K562 (cell line): ENCODE results near the gene NDUFV2. TPM values are rescaled to one million over a fixed set of nuclear protein-coding genes. Genes with fewer than 3 reads are reported as not detected.

Experiments
- ATAC-seq: fragments of 200-7000 bp; cut with Tn5 transposase; 3 replicates; pipeline ENCODE4 v1.9.1; 2020; ENCODE audit warnings: moderate library complexity
- BruUV-seq: library from RNA; stranded (reverse); fragments of 400-500 nt; replicated peaks from 2 replicates; lab custom pipeline; 2021; lab: Mats Ljungman, UMichigan
- CTCF ChIA-PET: fragments of 300-600 bp; formaldehyde crosslinking; extraction: SDS; loops from one replicate; lab custom pipeline; 2021; ENCODE audit warnings: low intra/inter-chr PET ratio; lab: Yijun Ruan, JAX
- POLR2A ChIA-PET: fragments of 300-600, 350-650 bp; sonication (Branson Sonifier 250); formaldehyde crosslinking; extraction: SDS; loops from one replicate; lab custom pipeline; 2021; ENCODE audit warnings: antibody characterized with exemption, inconsistent platforms; lab: Yijun Ruan, JAX
- DNase-seq, 4 experiments: peaks; one replicate each; pipeline versions ENCODE4 v3.0.0 to v3.0.0-alpha.2; 2011 to 2018; ENCODE audit warnings: low spot score in 3 of 4, mixed read lengths in 3 of 4; ENCODE audit errors: extremely low read depth in 1 of 4
- FAIRE-seq: peaks from 2 replicates; lab custom pipeline; 2011; peaks lifted over from hg19 to GRCh38; lab: Jason Lieb, UNC
- H2AFZ ChIP-seq: 2 replicates; pipeline ENCODE4 v1.6.0; 2011; ENCODE audit warnings: low read depth, low read length, control low read depth, inconsistent platforms
- H3K27ac ChIP-seq: fragments of 200-600 bp; 3 replicates; pipeline ENCODE4 v1.8.0; 2011; ENCODE audit warnings: low read depth, mild to moderate bottlenecking, control low read depth, inconsistent platforms, low read length, moderate library complexity, mixed read lengths; ENCODE audit errors: extremely low read depth
- H3K27me3 ChIP-seq, 2 experiments: fragments of 300-600 bp in 1 of 2; 2 replicates in 1 of 2; 3 replicates in 1 of 2; pipeline versions ENCODE4 v1.6.0 to v1.8.0; 2011; ENCODE audit warnings: inconsistent platforms in 2 of 2, low read length in 2 of 2, mild to moderate bottlenecking in 1 of 2, mixed read lengths in 1 of 2, moderate library complexity in 1 of 2; ENCODE audit not compliant: control insufficient read depth in 2 of 2, insufficient read depth in 2 of 2
- H3K36me3 ChIP-seq: fragments of 300-600 bp; 3 replicates; pipeline ENCODE4 v1.8.0; 2011; ENCODE audit warnings: mild to moderate bottlenecking, low read length, inconsistent platforms; ENCODE audit not compliant: control insufficient read depth, insufficient read depth
- H3K4me1 ChIP-seq, 2 experiments: fragments of 200-600 bp in 1 of 2; replicated peaks in 1 of 2; 2 replicates in 1 of 2; 3 replicates in 1 of 2; pipeline versions ENCODE4 v1.5.1 to v1.8.0; 2011; ENCODE audit warnings: inconsistent platforms in 2 of 2, low read length in 2 of 2, mild to moderate bottlenecking in 1 of 2, mixed read lengths in 1 of 2, moderate library complexity in 1 of 2; ENCODE audit not compliant: control insufficient read depth in 2 of 2, insufficient read depth in 2 of 2
- H3K4me2 ChIP-seq: 2 replicates; pipeline ENCODE4 v1.6.1; 2011; ENCODE audit warnings: low read length, control low read depth, inconsistent platforms, mixed read lengths; ENCODE audit not compliant: insufficient read depth
- H3K4me3 ChIP-seq: fragments of 200-600 bp; sonication (generic), shearing (Covaris generic); 2 replicates; pipeline ENCODE4 v1.5.1; 2016; ENCODE audit warnings: control low read depth, inconsistent platforms
- H3K79me2 ChIP-seq: fragments of 200-600 bp; 3 replicates; pipeline ENCODE4 v1.8.0; 2011; ENCODE audit warnings: low read length, inconsistent platforms; ENCODE audit not compliant: control insufficient read depth, insufficient read depth
- H3K9ac ChIP-seq, 2 experiments: 2 replicates each; pipeline versions ENCODE4 v1.6.0 to v1.6.1; 2011; ENCODE audit warnings: low read depth in 2 of 2, low read length in 2 of 2, control low read depth in 1 of 2, inconsistent platforms in 1 of 2, mild to moderate bottlenecking in 1 of 2, mixed read lengths in 1 of 2; ENCODE audit not compliant: insufficient read depth in 1 of 2
- H3K9me1 ChIP-seq: one replicate; pipeline ENCODE4 v1.6.0; 2011; ENCODE audit warnings: inconsistent platforms, mild to moderate bottlenecking, low read length, moderate library complexity; ENCODE audit not compliant: control insufficient read depth, insufficient read depth
- H3K9me3 ChIP-seq: replicated peaks from 2 replicates; pipeline ENCODE4 v1.5.1; 2011; ENCODE audit warnings: low read depth, low read length, inconsistent platforms; ENCODE audit not compliant: control insufficient read depth, insufficient read depth
- H4K20me1 ChIP-seq: replicated peaks from 2 replicates; pipeline ENCODE4 v1.6.1; 2011; ENCODE audit warnings: low read length, inconsistent platforms, mixed read lengths; ENCODE audit not compliant: control insufficient read depth, insufficient read depth
- ARID1B ChIP-seq: fragments of 450-650 bp; IDR thresholded peaks from 2 replicates; pipeline ENCODE4 v1.6.1; 2016; ENCODE audit warnings: antibody characterized with exemption, mild to moderate bottlenecking, inconsistent platforms
- HSF4 ChIP-seq: fragments of 250-450 bp; sonication (Bioruptor Pico); IDR thresholded peaks from 2 replicates; pipeline ENCODE4 v2.1.2; 2022; ENCODE audit warnings: mild to moderate bottlenecking, moderate library complexity, borderline replicate concordance
- KAT7 ChIP-seq: sonication (generic); formaldehyde crosslinking; IDR thresholded peaks from 2 replicates; pipeline ENCODE4 v1.8.0; 2022; ENCODE audit warnings: missing genetic modification reagents, mild to moderate bottlenecking, borderline replicate concordance
- MBD2 ChIP-seq: sonication (generic); IDR thresholded peaks from 2 replicates; pipeline ENCODE4 v1.6.1; 2016; ENCODE audit warnings: low read depth, borderline replicate concordance
- MYBL2 ChIP-seq, 2 experiments: fragments of 450-650 bp in 1 of 2; sonication (generic) in 1 of 2; formaldehyde crosslinking in 1 of 2; IDR thresholded peaks; 2 replicates each; pipeline versions ENCODE4 v1.6.1 to v1.8.1; 2017 to 2022; ENCODE audit warnings: borderline replicate concordance in 1 of 2, inconsistent platforms in 1 of 2, low read depth in 1 of 2, mild to moderate bottlenecking in 1 of 2, missing genetic modification reagents in 1 of 2, moderate library complexity in 1 of 2
- TAF15 ChIP-seq: fragments of 200-400 bp; formaldehyde crosslinking; IDR thresholded peaks from 2 replicates; pipeline ENCODE4 v1.6.1; 2017; ENCODE audit warnings: mild to moderate bottlenecking, low read depth, low read length, moderate library complexity
- ZNF311 ChIP-seq: fragments of 250-450 bp; sonication (Bioruptor Pico); IDR thresholded peaks from 2 replicates; pipeline ENCODE4 v1.4.0; 2020; ENCODE audit warnings: mild to moderate bottlenecking, moderate library complexity
- WGBS: fragments of 100-300 bp; shearing (Covaris generic); methylation state at CpG from one replicate; pipeline ENCODE4 v1.1.6; 2016; ENCODE audit warnings: low coverage, mixed read lengths; ENCODE audit not compliant: insufficient coverage; ENCODE audit errors: missing lambda C conversion rate; 5-methylcytosine and 5-hydroxymethylcytosine counted together
- in situ Hi-C: fragments of 300-500 bp; cut with MboI; formaldehyde crosslinking; loops from 4 replicates; pipeline ENCODE4 v1.15.0; 2018; ENCODE audit warnings: inconsistent platforms, mixed read lengths
- intact Hi-C: fragments of 100-400 bp; cut with micrococcal nuclease; formaldehyde crosslinking; loops from 2 replicates; pipeline ENCODE4 v1.14.2; 2022
- polyA plus RNA-seq, 8 experiments: library from polyadenylated mRNA; depleted of rRNA in 4 of 8; stranded (reverse) in 5 of 8; unstranded in 3 of 8; fragments of >200 nt; fragmentation: Nextera tagmentation in 2 of 8; fragmentation: Illumina TruSeq in 1 of 8; extraction: Ambion mirVana in 2 of 8; extraction: Trizol in 1 of 8; gene quantifications; 2 replicates each; pipeline versions ENCODE4 v1.2.1 to v1.2.3, GENCODE V29; 2011 to 2014; ENCODE audit warnings: inconsistent platforms in 1 of 8, missing spikeins in 1 of 8
- total RNA-seq, 7 experiments: library from RNA; depleted of rRNA in 6 of 7; stranded (reverse); fragments of >200 nt in 6 of 7; fragmentation: Illumina TruSeq in 2 of 7; extraction: Trizol in 2 of 7; gene quantifications; 2 replicates each; pipeline versions ENCODE4 v1.2.1 to v1.2.3, GENCODE V29; 2011 to 2021; ENCODE audit warnings: low replicate concordance in 1 of 7
- TF ChIP-seq, protein P1 (sequence below): fragments of 450-650 bp; IDR thresholded peaks from 2 replicates; pipeline ENCODE4 v1.7.0; 2016; ENCODE audit warnings: borderline replicate concordance
- TF ChIP-seq, protein P2 (sequence below): fragments of 450-650 bp; IDR thresholded peaks from 2 replicates; pipeline ENCODE4 v1.6.1; 2016; ENCODE audit warnings: low read depth
- TF ChIP-seq, protein P3 (sequence below): sonication (generic); formaldehyde crosslinking; IDR thresholded peaks from 2 replicates; pipeline ENCODE4 v1.9.0; 2022; ENCODE audit warnings: mild to moderate bottlenecking, missing genetic modification reagents

NDUFV2 gene
- total and polyA plus RNA-seq, 9 of the 15 experiments (the other 6 are each of a cell fraction or from before 2014, with no cell fraction given) = 213 to 550 (median 384) TPM

DNA sequence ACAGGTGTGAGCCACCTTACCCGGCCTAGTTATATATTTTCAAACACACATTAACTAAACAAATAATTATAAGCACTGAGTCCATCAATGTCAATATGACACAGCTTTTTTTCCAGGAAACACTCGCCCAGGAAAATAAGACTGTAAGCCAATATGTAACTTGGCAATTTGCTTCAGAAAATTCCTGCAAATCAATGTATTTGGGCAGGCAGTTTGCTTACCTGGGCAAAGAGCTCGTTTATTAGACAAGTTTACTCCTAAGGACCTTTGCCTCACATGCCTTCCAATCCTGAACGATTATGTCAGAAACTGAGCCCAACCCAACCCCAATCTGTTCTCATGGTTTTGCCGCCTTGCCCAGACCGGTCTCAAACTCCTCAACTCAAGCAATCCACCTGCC lies 34.7 kb upstream of the NDUFV2 start (continued):
- TF ChIP-seq, protein P1, sequence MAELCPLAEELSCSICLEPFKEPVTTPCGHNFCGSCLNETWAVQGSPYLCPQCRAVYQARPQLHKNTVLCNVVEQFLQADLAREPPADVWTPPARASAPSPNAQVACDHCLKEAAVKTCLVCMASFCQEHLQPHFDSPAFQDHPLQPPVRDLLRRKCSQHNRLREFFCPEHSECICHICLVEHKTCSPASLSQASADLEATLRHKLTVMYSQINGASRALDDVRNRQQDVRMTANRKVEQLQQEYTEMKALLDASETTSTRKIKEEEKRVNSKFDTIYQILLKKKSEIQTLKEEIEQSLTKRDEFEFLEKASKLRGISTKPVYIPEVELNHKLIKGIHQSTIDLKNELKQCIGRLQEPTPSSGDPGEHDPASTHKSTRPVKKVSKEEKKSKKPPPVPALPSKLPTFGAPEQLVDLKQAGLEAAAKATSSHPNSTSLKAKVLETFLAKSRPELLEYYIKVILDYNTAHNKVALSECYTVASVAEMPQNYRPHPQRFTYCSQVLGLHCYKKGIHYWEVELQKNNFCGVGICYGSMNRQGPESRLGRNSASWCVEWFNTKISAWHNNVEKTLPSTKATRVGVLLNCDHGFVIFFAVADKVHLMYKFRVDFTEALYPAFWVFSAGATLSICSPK = no peak

GRCh38 chr18:9068346-9068745 lies 34.2 kb upstream of the NDUFV2 start:
- Histone ChIP-seq H3K9me1 (no peaks in the 10 kb centered on the region), H3K4me2 (no peak overlapping the region), H3K36me3 (no peaks in the 10 kb centered on the region), H3K27me3 (no peaks in the 10 kb centered on the region), H3K4me1 (peaks cover 0 to 9% of the 10 kb centered on the region in 2 experiments; a peak in 3 of 5 replicates), H3K79me2 (no peaks in the 10 kb centered on the region), H3K9me3 (no peaks in the 10 kb centered on the region), H4K20me1 (no peaks in the 10 kb centered on the region), H3K9ac (no peak overlapping the region), H3K4me3 (no peak overlapping the region), H3K27ac (no peak overlapping the region), H2AFZ (peak overlapping the region; percentile 41)
- CTCF ChIA-PET = no interaction called here
- ATAC-seq (no peak), FAIRE-seq (no peak), DNase-seq (peak in 1 of 4 experiments; percentile 2)
- POLR2A ChIA-PET = interaction anchor here (0.9 to 1.1 kb wide), 2 partner anchors 11 to 31 kb away, joined by 3 to 4 read pairs; no protein-coding TSS in a partner anchor
- intact Hi-C loops = no loop called here
- 56% methylated on average over 2 of the region's 2 CpGs for WGBS
- in situ Hi-C loops = no loop called here
- BruUV-seq = no TSS peak
- TF ChIP-seq ZNF311 (CRISPR knock-in tag) (no peak), TAF15 (no peak), ARID1B (no peak), KAT7 (no peak), HSF4 (CRISPR knock-in tag) (no peak), MYBL2 (IDR thresholded peaks at IDR 0.05; ENCODE audit: low read depth) (no peak), MYBL2 (CRISPR knock-in tag; IDR thresholded peaks at IDR 0.05; ENCODE audit: borderline replicate concordance) (no peak), MBD2 (no peak)
- TF ChIP-seq, protein P2, sequence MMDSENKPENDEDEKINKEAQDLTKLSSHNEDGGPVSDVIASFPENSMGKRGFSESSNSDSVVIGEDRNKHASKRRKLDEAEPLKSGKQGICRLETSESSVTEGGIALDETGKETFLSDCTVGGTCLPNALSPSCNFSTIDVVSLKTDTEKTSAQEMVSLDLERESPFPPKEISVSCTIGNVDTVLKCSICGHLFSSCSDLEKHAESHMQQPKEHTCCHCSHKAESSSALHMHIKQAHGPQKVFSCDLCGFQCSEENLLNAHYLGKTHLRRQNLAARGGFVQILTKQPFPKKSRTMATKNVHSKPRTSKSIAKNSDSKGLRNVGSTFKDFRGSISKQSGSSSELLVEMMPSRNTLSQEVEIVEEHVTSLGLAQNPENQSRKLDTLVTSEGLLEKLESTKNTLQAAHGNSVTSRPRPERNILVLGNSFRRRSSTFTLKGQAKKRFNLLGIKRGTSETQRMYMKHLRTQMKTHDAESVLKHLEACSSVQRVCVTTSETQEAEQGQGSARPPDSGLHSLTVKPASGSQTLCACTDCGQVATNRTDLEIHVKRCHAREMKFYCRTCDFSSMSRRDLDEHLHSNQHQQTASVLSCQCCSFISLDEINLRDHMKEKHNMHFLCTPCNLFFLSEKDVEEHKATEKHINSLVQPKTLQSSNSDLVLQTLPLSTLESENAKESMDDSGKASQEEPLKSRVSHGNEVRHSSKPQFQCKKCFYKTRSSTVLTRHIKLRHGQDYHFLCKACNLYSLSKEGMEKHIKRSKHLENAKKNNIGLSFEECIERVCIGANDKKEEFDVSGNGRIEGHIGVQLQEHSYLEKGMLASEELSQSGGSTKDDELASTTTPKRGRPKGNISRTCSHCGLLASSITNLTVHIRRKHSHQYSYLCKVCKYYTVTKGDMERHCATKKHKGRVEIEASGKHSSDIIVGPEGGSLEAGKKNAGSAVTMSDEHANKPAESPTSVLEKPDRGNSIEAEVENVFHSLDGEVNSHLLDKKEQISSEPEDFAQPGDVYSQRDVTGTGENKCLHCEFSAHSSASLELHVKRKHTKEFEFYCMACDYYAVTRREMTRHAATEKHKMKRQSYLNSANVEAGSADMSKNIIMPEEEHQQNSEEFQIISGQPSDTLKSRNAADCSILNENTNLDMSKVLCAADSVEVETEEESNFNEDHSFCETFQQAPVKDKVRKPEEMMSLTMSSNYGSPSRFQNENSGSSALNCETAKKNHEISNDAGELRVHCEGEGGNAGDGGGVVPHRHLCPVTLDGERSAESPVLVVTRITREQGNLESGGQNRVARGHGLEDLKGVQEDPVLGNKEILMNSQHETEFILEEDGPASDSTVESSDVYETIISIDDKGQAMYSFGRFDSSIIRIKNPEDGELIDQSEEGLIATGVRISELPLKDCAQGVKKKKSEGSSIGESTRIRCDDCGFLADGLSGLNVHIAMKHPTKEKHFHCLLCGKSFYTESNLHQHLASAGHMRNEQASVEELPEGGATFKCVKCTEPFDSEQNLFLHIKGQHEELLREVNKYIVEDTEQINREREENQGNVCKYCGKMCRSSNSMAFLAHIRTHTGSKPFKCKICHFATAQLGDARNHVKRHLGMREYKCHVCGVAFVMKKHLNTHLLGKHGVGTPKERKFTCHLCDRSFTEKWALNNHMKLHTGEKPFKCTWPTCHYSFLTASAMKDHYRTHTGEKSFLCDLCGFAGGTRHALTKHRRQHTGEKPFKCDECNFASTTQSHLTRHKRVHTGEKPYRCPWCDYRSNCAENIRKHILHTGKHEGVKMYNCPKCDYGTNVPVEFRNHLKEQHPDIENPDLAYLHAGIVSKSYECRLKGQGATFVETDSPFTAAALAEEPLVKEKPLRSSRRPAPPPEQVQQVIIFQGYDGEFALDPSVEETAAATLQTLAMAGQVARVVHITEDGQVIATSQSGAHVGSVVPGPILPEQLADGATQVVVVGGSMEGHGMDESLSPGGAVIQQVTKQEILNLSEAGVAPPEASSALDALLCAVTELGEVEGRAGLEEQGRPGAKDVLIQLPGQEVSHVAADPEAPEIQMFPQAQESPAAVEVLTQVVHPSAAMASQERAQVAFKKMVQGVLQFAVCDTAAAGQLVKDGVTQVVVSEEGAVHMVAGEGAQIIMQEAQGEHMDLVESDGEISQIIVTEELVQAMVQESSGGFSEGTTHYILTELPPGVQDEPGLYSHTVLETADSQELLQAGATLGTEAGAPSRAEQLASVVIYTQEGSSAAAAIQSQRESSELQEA = no peak
- TF ChIP-seq, protein P3, sequence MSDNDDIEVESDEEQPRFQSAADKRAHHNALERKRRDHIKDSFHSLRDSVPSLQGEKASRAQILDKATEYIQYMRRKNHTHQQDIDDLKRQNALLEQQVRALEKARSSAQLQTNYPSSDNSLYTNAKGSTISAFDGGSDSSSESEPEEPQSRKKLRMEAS (CRISPR knock-in tag) = no peak
